Measurements from ENCODE around the gene SMARCA2.

GRCh38 chr9:2018162-2018643 lies 3.1 kb downstream of the SMARCA2 start:
- TF ChIP-seq POLR2A (IDR thresholded peaks at IDR 0.05; ENCODE audit: low read depth, low read length) (no peak), POLR2AphosphoS5 (IDR thresholded peaks at IDR 0.05; ENCODE audit: low read depth, low read length) (0 out of 2 replicates have a peak, but pooled peaks have one; percentile 10)

All from GM12891 (cell line).